HUDEP-2 (cell line): ENCODE data around the gene MYO3B.
"Not testable (repeated sequence)": the region's sequence is repeated elsewhere in the genome, so short reads cannot be mapped to it uniquely, and the experiment has no call there.

Source experiments
- DNase-seq, 76 experiments: peaks; one replicate each; lab custom pipeline; 2025; ENCODE audit not compliant: unreplicated experiment in 76 of 76; lab: John Stamatoyannopoulos, UW

The MYO3B gene

DNA sequence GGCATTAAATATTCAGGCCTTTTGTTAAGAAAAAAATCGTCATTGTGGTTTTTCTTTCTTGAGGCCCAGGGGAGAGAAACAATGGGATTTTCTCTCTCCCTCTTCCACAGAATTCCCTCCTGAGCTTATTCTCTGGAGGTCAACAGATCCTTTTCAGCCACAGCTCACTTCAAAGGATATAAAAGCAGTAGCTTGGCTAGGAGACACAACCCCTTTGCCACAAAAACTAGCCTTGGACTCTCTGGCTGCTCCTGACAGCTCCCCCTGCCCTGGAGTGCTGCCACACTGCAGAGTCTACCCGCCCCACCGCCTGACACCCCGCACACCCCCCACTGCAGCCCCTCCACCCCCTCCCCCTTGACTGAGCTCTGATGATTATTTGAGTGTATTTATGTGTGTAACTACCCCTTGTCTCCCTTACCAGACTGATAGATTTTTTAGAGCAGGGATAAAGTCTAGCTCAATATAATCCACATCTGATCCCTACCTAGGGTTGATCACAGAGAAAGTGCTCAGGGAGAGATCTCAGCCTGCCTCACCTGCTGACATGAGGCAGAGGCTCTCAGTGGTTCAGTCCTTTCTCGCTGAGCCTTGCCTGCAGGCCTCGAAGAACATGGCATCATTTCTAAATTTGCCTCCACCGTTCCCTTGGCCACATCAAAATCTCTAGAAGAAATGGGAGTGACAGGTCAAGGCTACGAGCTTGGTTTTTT is 405.0 kb downstream of the MYO3B start:
- DNase-seq: no peak

DNA sequence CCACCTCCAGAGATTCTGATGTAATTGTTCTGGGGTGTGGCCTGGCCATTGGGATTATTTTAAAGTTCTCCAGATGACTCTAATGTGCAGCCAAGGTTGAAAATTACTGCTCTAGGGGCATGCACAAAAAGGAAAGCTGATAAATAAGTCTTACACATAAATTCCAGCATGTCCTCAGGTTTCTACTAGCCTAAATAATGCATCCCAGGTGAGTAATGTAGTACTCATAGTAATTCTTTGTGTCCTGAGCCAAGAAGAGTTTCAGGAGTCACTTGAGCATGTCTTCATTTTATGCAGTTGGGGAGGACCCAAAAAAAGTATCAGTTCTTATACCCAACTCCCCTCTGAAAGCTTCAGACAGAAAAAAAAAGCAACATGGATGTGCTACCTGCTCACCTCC is 407.1 kb downstream of the MYO3B start:
- DNase-seq: no peak

DNA sequence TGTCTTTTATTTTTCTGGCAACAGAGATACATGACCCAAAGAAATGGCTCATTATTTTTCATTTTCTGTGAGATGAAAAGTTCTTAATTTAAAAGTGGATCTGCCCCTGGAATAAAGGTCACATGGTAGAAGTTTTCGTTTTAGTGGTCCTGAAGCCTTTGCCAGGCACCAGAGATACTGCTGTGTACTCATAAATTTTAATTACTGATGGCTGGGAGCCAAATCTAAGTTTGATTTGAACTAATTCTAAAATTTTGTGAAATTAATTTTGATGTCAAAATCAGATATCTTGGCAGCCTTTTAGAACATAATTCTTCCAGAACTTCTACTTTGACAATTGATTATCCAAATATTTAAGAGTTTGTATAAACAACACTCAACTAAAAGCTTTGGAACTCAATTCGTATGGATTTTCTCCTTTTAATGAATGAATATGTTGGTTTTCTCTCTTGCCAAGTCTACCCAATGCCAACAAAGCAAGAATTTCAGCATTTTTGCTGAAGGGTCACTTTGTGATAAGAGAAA is 408.7 kb downstream of the MYO3B start:
- DNase-seq: no peak

DNA sequence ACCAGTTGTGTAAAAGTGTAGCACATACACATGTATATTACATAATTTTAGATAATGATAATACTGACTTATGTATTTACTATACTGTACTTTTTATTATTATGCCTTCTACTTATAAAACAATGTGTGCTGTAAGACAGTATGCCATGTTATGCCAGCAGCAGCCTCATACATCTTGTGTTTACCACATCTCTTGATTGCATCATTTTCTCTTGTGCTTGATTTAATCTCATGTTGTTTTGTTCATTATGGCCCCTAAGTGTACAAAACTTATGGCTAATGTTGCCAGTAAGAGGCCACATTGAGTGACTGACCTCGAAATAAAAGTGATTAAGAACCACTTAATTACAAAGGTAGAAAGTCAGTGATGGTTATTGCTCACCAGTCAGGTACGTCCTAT is 409.2 kb downstream of the MYO3B start:
- DNase-seq: no peak

DNA sequence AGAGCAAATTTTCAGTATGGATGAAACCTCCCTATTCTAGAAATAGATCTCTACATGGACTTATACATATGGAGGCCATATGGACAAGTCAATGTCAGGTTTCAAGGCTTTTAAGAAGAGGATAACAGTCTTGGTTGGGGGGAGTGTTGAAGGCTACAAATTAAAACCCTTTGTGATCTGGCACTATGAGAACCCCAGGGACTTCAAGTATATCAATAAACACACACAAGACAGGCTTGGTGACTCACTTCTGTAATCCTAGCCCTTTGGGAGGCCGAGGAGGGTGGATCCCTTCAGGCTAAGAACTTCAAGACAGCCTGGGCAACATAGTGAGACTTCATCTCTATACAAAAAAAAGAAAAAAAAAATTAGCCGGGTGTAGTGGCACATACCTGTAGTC is 410.0 kb downstream of the MYO3B start:
- no peak for DNase-seq

DNA sequence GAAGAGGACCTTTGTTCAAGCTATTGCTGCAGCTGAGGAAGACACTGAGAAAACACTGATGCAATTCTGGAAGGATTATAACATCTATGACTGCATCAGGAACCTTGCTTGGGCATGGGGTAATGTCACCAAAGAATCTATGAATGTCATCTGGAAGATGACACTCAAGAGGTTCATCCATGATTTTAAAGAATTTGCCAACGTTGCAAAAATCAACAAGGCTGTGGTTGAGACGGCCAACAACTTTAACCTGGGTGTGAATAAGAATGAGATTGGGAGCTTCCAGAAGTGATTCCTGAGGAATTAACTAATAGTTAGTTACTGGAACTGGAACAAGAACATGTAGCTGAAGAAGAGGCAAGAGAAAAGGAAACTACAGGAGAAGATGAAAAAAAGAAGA is 410.8 kb downstream of the MYO3B start:
- no peak for DNase-seq

DNA sequence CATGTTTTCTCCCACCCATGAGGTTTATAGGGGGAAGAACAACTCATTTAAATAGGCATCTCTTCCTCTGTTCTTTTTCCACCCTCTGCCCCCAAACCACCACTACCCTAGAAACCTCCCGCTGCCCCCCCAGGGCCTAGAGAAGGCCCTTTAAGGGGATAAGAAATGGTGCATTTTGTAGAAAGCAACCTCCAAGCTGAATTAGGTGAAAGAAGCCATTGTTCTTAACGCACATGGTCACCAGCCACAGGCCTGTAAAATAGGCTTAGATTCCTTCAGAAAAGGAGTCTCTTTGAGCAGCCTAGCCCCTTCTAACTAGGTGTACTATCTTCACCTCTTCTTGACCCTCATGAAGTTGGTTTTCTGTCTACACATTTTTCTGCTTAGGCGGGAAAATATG is 418.6 kb downstream of the MYO3B start:
- DNase-seq: no peak

DNA sequence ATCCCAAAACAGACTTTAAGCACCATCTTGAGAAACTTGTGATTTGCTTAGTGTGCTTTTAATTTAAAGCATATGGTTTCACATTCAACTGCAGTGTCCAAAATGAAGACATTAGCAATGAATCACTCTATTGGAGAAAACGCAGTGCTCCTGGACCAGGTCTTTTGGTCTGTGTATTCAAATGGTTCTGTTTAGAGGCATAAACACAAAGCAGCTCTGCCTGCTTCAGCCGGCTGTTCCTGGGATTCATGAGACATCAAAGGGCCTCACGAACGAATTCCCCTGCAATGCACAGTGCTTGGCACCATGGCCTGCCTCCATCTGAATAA is 420.1 kb downstream of the MYO3B start:
- DNase-seq: no peak

DNA sequence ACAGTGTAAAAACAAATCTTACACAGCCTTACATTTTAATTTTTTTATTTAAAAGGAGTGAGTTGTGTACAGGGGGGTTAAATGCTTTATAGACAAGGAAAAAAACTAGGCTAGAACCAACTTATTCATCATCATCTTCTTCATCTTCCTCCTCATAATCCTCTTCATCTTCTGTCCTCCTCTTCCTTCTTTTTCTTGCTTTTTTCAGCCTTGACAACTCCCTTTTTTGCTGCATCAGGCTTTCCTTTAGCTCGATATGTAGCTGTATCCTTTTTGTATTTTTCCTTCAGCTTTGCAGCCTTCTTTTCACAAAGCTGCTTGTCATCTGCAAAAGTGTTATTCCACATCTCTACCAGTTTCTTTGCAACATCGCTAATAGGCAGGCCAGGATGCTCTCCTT is 423.5 kb downstream of the MYO3B start:
- no peak for DNase-seq

DNA sequence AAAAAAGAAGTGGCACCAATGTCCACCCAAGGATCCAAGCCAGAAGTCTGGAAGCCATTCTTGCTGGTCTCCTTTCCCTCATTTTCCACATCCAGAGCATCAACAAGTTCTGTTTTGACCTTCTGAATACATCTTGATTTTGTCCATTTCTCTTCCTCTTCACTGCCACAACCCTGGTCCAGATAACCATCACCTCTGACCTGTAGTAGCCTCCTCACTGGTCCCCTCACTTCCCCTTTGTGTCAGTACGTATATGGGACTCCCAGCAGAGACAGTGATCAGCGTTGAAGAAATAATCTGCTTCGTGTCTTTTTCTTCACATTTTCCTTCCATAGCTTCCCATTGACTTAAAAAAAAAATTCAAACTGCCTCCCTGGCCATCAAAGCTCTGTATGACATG is 427.9 kb downstream of the MYO3B start:
- no peak for DNase-seq

DNA sequence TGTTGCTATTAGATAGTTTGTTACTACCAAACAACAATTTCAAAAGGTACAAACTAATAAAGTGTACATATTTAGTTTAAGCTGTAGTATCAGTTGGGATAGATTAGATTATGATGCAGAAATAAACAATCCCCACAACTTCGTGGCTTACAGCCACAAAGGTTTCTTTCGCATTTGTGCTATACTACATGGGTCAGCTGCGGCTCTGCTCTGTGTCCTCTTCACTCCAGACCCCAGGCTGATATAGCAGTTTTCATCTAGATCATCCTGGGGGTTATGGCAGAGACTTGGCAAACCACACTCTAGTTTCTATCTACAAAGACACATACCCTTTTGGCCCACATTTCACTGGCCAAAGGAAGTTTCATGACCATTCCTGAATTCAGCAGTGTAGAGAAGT is 429.2 kb downstream of the MYO3B start:
- no peak for DNase-seq

DNA sequence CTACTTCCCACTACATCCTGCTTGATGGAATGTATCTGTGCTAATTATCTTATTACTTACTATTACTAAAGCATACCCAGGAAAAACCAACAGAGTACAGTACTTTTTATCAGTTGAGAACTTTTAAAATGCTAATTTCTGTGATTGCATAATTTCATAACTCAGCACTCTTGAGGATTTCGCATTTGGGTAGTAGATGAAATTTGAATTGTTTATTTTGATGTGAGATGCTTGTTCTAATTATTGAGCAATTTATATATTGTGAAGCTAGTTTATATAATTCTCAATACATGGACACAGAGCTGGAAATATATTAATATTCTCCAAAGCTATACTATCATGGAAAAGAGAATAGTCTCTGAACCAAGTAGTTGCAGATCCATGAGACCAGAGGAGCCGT is 432.7 kb downstream of the MYO3B start:
- no peak for DNase-seq

DNA sequence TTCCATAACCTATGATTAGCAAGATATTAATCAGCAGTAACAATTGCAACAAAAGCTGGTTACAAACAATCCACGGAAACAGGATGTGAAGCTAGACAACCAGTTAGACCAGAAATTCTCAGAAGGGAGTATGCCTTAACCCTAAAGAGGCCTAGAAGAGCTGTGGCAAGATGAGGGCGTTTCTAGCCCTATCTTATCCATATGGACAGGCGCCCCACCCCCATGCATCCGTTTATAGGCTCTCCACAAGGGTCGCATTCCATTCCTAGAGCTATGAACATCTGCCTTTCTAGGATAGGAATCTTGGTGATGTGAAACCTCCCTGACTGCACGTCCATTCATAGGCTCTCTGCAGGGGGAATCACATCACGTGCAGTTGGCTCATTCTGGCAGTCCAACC is 441.0 kb downstream of the MYO3B start:
- DNase-seq: peak in 3 of 76 experiments; percentile 2 to 14 (median 4)

DNA sequence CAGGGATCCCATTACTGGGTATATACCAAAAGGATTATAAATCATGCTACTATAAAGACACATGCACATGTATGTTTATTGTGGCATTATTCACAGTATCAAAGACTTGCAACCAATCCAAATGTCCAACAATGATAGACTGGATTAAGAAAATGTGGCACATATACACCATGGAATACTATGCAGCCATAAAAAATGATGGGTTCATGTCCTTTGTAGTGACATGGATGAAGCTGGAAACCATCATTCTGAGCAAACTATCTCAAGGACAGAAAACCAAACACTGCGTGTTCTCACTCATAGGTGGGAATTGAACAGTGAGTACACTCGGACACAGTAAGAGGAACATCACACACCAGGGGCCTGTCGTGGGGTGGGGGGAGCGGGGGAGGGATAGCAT is 457.1 kb downstream of the MYO3B start:
- DNase-seq: not testable (repeated sequence)

DNA sequence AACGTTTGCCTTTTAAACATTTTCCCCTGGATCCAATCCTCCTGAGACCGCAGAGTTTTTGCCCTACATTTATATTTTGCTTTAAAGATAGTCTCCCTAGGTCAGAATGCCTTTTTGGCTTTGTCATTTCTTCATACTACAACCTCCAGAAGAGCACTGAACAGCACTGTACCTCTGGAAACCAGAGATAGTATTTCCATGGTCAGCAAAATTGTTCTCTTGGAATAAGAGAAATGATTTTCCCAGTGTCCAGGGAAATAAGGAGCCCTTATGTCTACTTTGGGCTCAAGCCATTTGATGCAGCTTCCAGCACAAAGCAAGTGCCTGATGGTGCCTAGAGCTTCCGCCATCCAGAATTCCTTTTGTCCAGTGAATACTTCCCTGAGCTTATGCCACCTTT is 461.7 kb downstream of the MYO3B start:
- no peak for DNase-seq

DNA sequence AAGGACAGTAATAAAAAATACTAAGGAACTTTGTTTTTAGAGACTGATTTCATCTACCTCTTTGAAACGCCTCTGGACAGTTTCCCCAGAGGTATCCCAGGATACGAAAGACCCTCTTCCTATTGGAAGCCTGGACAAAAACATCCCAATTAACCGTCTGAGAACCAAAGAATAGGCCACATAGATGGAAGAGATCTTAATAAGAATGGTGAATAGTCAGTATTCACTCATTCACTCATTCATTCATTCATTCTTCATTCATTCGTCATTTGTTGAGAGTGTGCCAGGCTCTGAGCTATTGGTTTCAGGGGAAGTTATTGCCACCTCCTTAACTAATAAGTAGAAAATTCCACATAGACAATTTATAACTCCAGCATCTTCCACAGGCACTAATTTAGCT is 464.0 kb downstream of the MYO3B start:
- no peak for DNase-seq

DNA sequence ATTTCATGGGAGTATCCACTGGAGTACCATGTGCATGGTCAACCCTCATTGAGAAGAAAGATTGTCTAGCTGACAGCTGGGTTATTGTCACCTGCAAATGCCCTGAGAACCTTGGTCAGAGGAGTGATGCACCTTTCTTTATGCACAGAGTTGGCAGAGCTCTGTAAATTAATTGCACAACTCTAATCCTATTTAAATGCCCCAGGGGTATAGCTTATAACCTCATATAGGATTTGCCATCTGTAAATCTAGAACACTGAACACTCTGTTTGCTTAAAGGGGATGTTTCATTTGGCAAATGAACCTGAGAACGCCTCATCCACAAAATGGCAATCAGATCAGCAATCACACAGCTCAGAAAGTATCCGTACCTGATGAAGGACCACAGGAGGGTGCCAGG is 465.4 kb downstream of the MYO3B start:
- DNase-seq: no peak

DNA sequence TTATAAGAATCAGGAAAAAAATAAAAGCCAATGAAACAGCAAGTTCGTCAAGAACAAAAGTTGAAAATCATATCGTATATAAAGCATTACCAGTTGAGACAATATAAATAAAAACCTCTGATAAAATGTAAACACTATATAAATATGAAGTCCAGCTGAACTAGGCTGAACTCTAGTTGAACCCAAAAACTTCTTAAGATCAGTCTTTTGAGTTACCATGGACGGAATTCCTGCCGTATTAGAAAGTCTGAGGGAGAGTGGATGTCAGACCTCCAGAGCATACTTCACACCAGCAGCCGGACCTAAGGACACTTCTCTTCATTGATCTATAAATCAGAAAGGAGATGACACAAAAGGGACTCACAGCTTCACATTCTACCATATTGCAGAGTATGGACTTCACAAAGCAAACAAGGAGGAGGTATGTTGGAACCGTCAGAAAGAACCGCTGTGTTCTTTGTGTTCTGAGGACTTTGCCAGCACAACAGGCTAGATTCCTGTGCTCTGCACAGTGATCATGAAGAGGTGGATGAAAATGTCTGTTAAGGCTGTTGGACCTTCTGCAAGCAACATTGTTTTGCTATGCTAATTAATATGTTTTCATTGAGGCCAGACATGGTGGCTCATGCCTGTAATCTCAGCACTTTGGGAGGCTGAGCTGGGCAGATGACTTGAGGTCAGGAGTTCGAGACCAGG is 469.9 kb downstream of the MYO3B start:
- DNase-seq: no peak

DNA sequence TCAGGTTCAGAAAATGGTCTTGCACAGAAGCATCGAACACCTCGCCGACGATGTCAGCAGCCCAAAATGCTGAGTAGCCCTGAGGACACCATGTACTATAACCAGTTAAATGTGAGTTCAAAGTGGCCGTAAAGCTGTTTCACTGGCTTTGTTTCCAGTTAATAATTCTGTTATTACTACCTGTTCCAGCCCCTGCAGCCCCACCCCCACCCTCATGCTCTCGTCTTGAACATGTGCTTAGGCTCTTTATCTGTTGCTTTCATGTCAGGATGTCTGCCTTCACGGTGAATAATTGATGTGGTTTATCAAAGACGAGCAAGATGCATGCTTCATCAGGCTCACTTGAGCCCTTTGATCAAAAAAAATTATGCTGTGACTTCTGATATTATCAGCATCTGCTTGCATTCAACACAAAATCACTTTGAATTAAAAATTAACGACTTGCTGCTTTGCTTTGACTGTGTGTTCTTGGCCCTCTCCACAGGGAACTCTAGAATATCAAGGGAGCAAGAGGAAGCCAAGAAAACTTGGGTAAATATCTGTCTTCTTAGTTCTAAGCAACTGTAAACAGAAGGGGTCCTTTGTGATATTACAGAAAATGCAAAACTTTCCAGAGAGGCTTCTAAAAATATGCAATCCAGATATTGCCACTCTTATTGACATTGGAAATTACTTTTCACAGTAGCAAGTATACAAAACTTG is 473.8 kb downstream of the MYO3B start:
- DNase-seq: no peak

DNA sequence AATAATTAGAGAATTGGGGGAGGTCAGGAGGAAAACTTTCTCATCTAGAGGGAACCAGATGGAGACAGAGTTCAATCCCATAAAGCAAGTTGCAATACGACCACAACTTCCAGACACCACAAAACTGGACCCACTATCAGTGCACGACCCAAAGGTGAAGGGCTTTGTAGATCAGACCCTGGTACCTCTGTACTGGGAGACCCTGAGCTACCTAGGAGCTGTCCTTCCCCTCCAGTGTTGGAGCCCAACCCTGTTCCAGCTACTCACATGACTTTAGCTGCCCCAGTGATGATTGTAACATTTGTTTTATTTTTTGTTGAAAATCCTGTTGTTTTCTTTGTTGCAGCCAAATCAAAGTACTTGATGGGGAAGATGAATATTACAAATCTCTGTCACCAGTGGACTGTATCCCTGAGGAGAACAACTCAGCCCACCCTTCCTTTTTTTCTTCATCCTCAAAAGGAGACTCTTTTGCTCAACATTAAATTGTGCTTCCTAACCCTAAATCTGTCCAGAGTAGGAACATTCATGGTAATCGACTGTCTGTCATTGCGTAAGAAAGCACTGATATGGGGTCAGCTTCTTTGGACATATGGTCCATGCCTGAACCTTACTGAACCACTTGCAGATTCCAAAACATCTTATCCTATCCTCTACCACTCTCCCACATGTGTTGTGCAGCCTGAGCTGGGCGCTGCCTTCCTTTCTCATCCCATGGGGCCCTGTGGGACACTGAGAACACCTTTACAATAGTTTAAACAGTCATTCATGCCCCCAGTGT is 474.9 kb downstream of the MYO3B start:
- no peak for DNase-seq

DNA sequence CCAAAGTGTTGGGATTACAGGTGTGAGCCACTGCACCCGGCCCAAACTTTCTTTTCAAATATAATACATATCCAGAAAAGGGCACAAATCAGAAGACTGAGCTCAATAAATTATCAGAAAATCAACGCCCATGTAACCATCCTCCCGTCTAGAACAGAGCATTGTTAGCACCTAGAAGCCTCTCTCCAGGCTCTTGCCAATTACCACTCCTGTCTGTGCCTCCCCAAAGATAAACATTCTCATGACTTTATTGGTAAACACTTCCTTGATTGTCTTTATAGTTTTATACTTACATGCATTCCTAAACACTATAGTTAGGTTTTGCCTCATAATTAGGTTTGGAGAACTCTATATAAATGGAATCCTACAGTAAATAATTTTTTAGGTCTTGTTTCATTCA is 478.7 kb downstream of the MYO3B start:
- no peak for DNase-seq
